ENCODE measurements around the gene SYT9. TPM values are rescaled to one million over a fixed set of nuclear protein-coding genes. Genes with fewer than 3 reads are reported as not detected.

SYT9 gene
- total RNA-seq, 1 donor from 2014 or later, result 0.18 TPM

DNA sequence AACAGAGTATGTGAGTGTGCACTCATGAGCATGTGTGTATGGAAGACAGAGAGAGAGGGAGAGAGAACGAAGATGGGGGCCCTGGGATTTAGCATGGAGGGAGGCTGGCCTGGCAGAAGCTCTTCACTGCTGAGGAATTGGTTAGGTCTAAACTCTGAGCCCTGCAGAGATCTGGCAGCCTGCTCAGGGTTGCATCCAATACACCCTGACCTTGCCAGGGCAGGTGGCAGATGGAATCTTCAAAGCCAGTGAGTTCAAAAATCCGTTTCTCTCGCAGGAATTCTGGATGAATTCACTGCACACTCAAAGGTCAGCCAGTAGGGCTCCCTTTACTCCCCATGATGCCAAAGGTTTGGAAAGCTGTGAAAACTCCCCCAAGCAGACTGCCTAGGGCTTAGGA, 172.2 kb downstream of the SYT9 start:
- Histone ChIP-seq H3K9me3 (no peaks in the 10 kb centered on the region), H3K27me3 (ENCODE audit: low read depth) (peaks cover 4% of the 10 kb centered on the region), H3K4me3 (no peak overlapping the region), H3K36me3 (no peaks in the 10 kb centered on the region), H3K4me1 (no peaks in the 10 kb centered on the region), H3K27ac (no peak overlapping the region)
- intact Hi-C loops (cut with DNase I), result no loop called here
- DNase-seq (no peak), ATAC-seq (no peak)
- TF ChIP-seq CTCF (IDR thresholded peaks at IDR 0.05), result no peak

DNA sequence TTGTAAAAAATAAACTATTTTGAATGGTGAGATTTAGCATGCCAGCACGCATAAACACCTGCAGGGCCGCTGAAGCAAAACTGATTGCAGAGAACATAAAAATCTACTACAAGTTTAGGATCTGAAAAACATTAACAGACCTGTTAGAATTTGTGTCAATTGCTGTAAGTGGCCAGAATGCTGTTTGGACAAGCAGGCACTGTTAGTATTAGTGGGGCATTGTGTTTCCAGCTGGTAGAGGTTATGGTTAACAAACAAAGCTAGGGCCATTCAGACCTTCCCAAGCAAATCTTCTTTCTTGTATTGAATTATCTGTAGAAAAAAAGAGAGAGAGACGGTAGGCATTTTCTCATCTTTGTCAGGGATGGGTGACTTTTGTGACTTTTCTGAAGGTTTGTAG, 176.0 kb downstream of the SYT9 start:
- no peak for ATAC-seq
- no peak for TF ChIP-seq CTCF (IDR thresholded peaks at IDR 0.05)
- intact Hi-C loops (cut with DNase I), result no loop called here
- Histone ChIP-seq H3K27me3 (ENCODE audit: low read depth) (peaks cover 4% of the 10 kb centered on the region), H3K4me1 (no peaks in the 10 kb centered on the region), H3K9me3 (no peaks in the 10 kb centered on the region), H3K27ac (no peak overlapping the region), H3K4me3 (no peak overlapping the region), H3K36me3 (no peaks in the 10 kb centered on the region)
- DNase-seq, result no peak

DNA sequence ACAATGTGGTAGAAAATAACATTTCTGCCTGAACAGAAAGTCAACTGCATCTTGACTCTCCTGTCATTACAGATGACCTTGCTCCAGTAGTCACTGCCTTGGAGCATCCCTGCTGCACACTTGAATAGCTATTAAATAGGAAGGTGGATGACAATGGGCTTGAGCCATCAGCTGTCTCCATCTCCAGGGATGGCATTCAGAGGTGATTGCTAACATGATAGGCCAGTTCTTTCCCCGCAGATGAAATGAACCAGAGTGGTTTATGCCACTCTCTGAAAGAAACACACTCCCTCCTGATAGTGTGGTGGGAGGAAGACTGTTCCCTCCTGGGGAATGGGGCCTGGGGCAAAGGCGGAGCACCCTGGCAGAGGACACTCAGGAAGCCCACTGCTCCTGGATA, 176.5 kb downstream of the SYT9 start:
- no peaks in the 10 kb centered on the region for H3K9me3 ChIP-seq
- no peaks in the 10 kb centered on the region for H3K36me3 ChIP-seq
- DNase-seq (no peak), ATAC-seq (no peak)
- H3K4me3 ChIP-seq, result no peak overlapping the region
- H3K27ac ChIP-seq, result no peak overlapping the region
- peaks cover 4% of the 10 kb centered on the region for H3K27me3 ChIP-seq (ENCODE audit: low read depth)
- H3K4me1 ChIP-seq, result no peaks in the 10 kb centered on the region
- intact Hi-C loops (cut with DNase I), result no loop called here
- TF ChIP-seq CTCF (IDR thresholded peaks at IDR 0.05), result no peak

GRCh38 chr11:7430496-7430895, 178.8 kb downstream of the SYT9 start:
- intact Hi-C loops (cut with DNase I), result no loop called here
- Histone ChIP-seq H3K27me3 (ENCODE audit: low read depth) (peaks cover 4% of the 10 kb centered on the region), H3K4me1 (no peaks in the 10 kb centered on the region), H3K9me3 (no peaks in the 10 kb centered on the region), H3K4me3 (no peak overlapping the region), H3K27ac (no peak overlapping the region), H3K36me3 (no peaks in the 10 kb centered on the region)
- DNase-seq (no peak), ATAC-seq (no peak)
- no peak for TF ChIP-seq CTCF (IDR thresholded peaks at IDR 0.05)

GRCh38 chr11:7435176-7435575, 183.5 kb downstream of the SYT9 start:
- no peak for TF ChIP-seq CTCF (IDR thresholded peaks at IDR 0.05)
- Histone ChIP-seq H3K27ac (no peak overlapping the region), H3K36me3 (no peaks in the 10 kb centered on the region), H3K4me1 (peaks cover 8% of the 10 kb centered on the region), H3K4me3 (no peak overlapping the region), H3K27me3 (ENCODE audit: low read depth) (no peaks in the 10 kb centered on the region), H3K9me3 (no peaks in the 10 kb centered on the region)
- ATAC-seq (no peak), DNase-seq (no peak)
- intact Hi-C loops (cut with DNase I), result no loop called here

DNA sequence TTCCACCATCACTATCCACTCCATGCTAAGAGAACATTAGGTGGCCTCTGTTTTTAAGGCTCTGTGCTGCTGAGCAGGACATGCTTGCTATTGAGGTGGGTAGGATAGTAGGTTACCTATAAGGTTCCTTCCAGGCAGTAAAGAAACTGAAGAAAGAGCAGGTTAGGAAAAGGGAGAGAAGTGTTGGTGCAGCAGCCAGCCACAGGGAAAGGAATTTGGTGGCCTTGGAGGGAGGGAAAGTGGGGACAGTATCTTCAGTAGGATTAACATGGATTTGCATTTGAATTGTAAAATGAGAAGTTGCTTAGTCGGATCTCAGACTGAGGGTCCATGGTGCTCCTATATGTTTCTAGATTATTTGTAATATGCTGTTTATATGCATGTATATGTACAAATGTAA, 184.4 kb downstream of the SYT9 start:
- ATAC-seq, result no peak
- intact Hi-C loops (cut with DNase I), result no loop called here

More for the DNA sequence above, 184.4 kb downstream of the SYT9 start:
- no peak for TF ChIP-seq CTCF (IDR thresholded peaks at IDR 0.05)
- no peak for DNase-seq
- Histone ChIP-seq H3K4me3 (no peak overlapping the region), H3K27me3 (ENCODE audit: low read depth) (no peaks in the 10 kb centered on the region), H3K4me1 (peaks cover 8% of the 10 kb centered on the region), H3K27ac (no peak overlapping the region), H3K36me3 (no peaks in the 10 kb centered on the region), H3K9me3 (no peaks in the 10 kb centered on the region)

Data from lower lobe of right lung (tissue), 2 donors.